ENCODE data around the gene AGAP1.

The AGAP1 gene

GRCh38 chr2:235546436-235546835 is 52.6 kb downstream of the AGAP1 start:
- H3K79me2 ChIP-seq (ENCODE audit: control insufficient read depth, low read length) = no peaks in the 10 kb centered on the region
- H3F3A ChIP-seq (ENCODE audit: control insufficient read depth, insufficient read depth) = no peaks in the 10 kb centered on the region
- H3K36me3 ChIP-seq (ENCODE audit: control insufficient read depth, low read length) = no peaks in the 10 kb centered on the region
- H3K4me2 ChIP-seq (ENCODE audit: low read length) = no peak overlapping the region
- no peaks in the 10 kb centered on the region for H3K4me1 ChIP-seq (ENCODE audit: control insufficient read depth, low read length)
- H3K27ac ChIP-seq (ENCODE audit: low read depth, low read length) = no peak overlapping the region
- no peaks in the 10 kb centered on the region for H3K27me3 ChIP-seq (ENCODE audit: control insufficient read depth, low read length)
- TF ChIP-seq EZH2phosphoT487 (IDR thresholded peaks at IDR 0.05; ENCODE audit: borderline replicate concordance, low read length) = no peak
- no peak for TF ChIP-seq CTCF (IDR thresholded peaks at IDR 0.05; ENCODE audit: low read depth, low read length, poor library complexity, severe bottlenecking)
- no peaks in the 10 kb centered on the region for H3K9me2 ChIP-seq (replicated peaks; ENCODE audit: control insufficient read depth, low read length)
- no peaks in the 10 kb centered on the region for H3K9me3 ChIP-seq (ENCODE audit: control insufficient read depth, insufficient read depth, low read length)
- H3K4me3 ChIP-seq (ENCODE audit: low read length) = no peak overlapping the region
- H4K20me1 ChIP-seq (ENCODE audit: control insufficient read depth, insufficient read depth, low read depth, low read length) = no peaks in the 10 kb centered on the region

- no peaks in the 10 kb centered on the region for H4K20me1 ChIP-seq (ENCODE audit: control insufficient read depth, insufficient read depth, low read depth, low read length)
- no peaks in the 10 kb centered on the region for H3K79me2 ChIP-seq (ENCODE audit: control insufficient read depth, low read length)
- no peaks in the 10 kb centered on the region for H3K36me3 ChIP-seq (ENCODE audit: control insufficient read depth, low read length)
- H3K9me2 ChIP-seq (replicated peaks; ENCODE audit: control insufficient read depth, low read length) = no peaks in the 10 kb centered on the region
- no peaks in the 10 kb centered on the region for H3K27me3 ChIP-seq (ENCODE audit: control insufficient read depth, low read length)
- no peak overlapping the region for H3K4me2 ChIP-seq (ENCODE audit: low read length)
- H3K9me3 ChIP-seq (ENCODE audit: control insufficient read depth, insufficient read depth, low read length) = no peaks in the 10 kb centered on the region
- no peak overlapping the region for H3K4me3 ChIP-seq (ENCODE audit: low read length)
- no peaks in the 10 kb centered on the region for H3K4me1 ChIP-seq (ENCODE audit: control insufficient read depth, low read length)
- no peaks in the 10 kb centered on the region for H3F3A ChIP-seq (ENCODE audit: control insufficient read depth, insufficient read depth)
- no peak for TF ChIP-seq EZH2phosphoT487 (IDR thresholded peaks at IDR 0.05; ENCODE audit: borderline replicate concordance, low read length)
- TF ChIP-seq CTCF (IDR thresholded peaks at IDR 0.05; ENCODE audit: low read depth, low read length, poor library complexity, severe bottlenecking) = no peak
- no peak overlapping the region for H3K27ac ChIP-seq (ENCODE audit: low read depth, low read length)
Measured at GRCh38 chr2:235549735-235550377, 56.0 kb downstream of the AGAP1 start.

- Histone ChIP-seq H3K79me2 (ENCODE audit: control insufficient read depth, low read length) (no peaks in the 10 kb centered on the region), H3K27me3 (ENCODE audit: control insufficient read depth, low read length) (no peaks in the 10 kb centered on the region), H3K4me1 (ENCODE audit: control insufficient read depth, low read length) (no peaks in the 10 kb centered on the region), H3K36me3 (ENCODE audit: control insufficient read depth, low read length) (no peaks in the 10 kb centered on the region), H3K4me2 (ENCODE audit: low read length) (no peak overlapping the region), H4K20me1 (ENCODE audit: control insufficient read depth, insufficient read depth, low read depth, low read length) (no peaks in the 10 kb centered on the region), H3K4me3 (ENCODE audit: low read length) (no peak overlapping the region), H3K9me2 (replicated peaks; ENCODE audit: control insufficient read depth, low read length) (no peaks in the 10 kb centered on the region), H3F3A (ENCODE audit: control insufficient read depth, insufficient read depth) (no peaks in the 10 kb centered on the region), H3K27ac (ENCODE audit: low read depth, low read length) (no peak overlapping the region), H3K9me3 (ENCODE audit: control insufficient read depth, insufficient read depth, low read length) (no peaks in the 10 kb centered on the region)
- no peak for TF ChIP-seq CTCF (IDR thresholded peaks at IDR 0.05; ENCODE audit: low read depth, low read length, poor library complexity, severe bottlenecking)
Measured at GRCh38 chr2:235550378-235550760, 56.5 kb downstream of the AGAP1 start.

Data from DOHH2 (cell line).